ENCODE measurements around the gene FAM110D.

Gene FAM110D

GRCh38 chr1:26182383-26182696 is 23.5 kb downstream of the FAM110D start:
- TF ChIP-seq CTCF (IDR thresholded peaks at IDR 0.05) (no peak), ZFX (IDR thresholded peaks at IDR 0.05; ENCODE audit: borderline replicate concordance) (no peak)
- no peak overlapping the region for H3K27ac ChIP-seq

GRCh38 chr1:26184086-26184485 is 25.2 kb downstream of the FAM110D start:
- H3K27ac ChIP-seq, result no peak overlapping the region
- TF ChIP-seq CTCF (IDR thresholded peaks at IDR 0.05) (no peak), ZFX (IDR thresholded peaks at IDR 0.05; ENCODE audit: borderline replicate concordance) (no peak)

GRCh38 chr1:26184883-26185282 is 26.0 kb downstream of the FAM110D start:
- H3K27ac ChIP-seq, result no peak overlapping the region
- TF ChIP-seq ZFX (IDR thresholded peaks at IDR 0.05; ENCODE audit: borderline replicate concordance) (no peak), CTCF (IDR thresholded peaks at IDR 0.05) (no peak)

GRCh38 chr1:26187882-26188281 is 29.0 kb downstream of the FAM110D start:
- TF ChIP-seq ZFX (IDR thresholded peaks at IDR 0.05; ENCODE audit: borderline replicate concordance) (no peak), CTCF (IDR thresholded peaks at IDR 0.05) (no peak)

GRCh38 chr1:26188477-26188876 is 29.6 kb downstream of the FAM110D start:
- H3K27ac ChIP-seq, result no peak overlapping the region
- TF ChIP-seq ZFX (IDR thresholded peaks at IDR 0.05; ENCODE audit: borderline replicate concordance) (no peak), CTCF (IDR thresholded peaks at IDR 0.05) (no peak)

More at GRCh38 chr1:26187882-26188281, 29.0 kb downstream of the FAM110D start:
- H3K27ac ChIP-seq, result no peak overlapping the region

- TF ChIP-seq CTCF (IDR thresholded peaks at IDR 0.05), result no peak
- TF ChIP-seq ZFX (IDR thresholded peaks at IDR 0.05; ENCODE audit: borderline replicate concordance), result no peak
Observed at GRCh38 chr1:26189331-26189730, 30.5 kb downstream of the FAM110D start.

GRCh38 chr1:26189751-26190275 is 30.9 kb downstream of the FAM110D start:
- no peak for TF ChIP-seq ZFX (IDR thresholded peaks at IDR 0.05; ENCODE audit: borderline replicate concordance)
- TF ChIP-seq CTCF (IDR thresholded peaks at IDR 0.05), result no peak

More at GRCh38 chr1:26189331-26189730, 30.5 kb downstream of the FAM110D start:
- H3K27ac ChIP-seq, result no peak overlapping the region

More at GRCh38 chr1:26189751-26190275, 30.9 kb downstream of the FAM110D start:
- no peak overlapping the region for H3K27ac ChIP-seq
